Measurements from ENCODE around the gene RMP24.
"Not testable (repeated sequence)": the region's sequence is repeated elsewhere in the genome, so short reads cannot be mapped to it uniquely, and the experiment has no call there.

The RMP24 gene

GRCh38 chr18:35983147-35983546 lies 10.7 kb downstream of the RMP24 start:
- H3K4me3 ChIP-seq (ENCODE audit: low read length), result no peak overlapping the region
- no peak for TF ChIP-seq ZNF274 (IDR thresholded peaks at IDR 0.05; ENCODE audit: low read depth, low read length)

- TF ChIP-seq ZNF274 (IDR thresholded peaks at IDR 0.05; ENCODE audit: low read depth, low read length), result no peak
- H3K4me3 ChIP-seq (ENCODE audit: low read length), result no peak overlapping the region
These were observed 11.3 kb downstream of the RMP24 start for GRCh38 chr18:35983818-35984217.

DNA sequence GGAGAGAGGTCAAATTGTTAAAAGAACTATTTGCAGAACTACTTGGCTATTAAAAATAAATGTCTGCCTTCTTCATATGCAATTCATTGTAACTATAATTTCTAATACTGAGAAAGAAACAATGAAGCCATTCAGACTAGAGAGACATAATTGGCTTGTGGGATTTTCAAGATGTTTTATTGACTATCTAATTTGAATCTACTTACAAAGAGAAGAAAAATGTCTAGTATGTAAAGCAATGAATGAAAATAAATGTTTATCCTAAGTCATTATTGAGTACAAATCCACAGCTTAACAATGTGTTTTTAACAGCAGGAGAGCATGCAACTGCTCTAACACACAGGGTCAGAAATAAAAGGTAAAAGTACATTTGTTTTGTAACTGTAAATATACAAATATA lies 19.2 kb downstream of the RMP24 start:
- no peak overlapping the region for H3K4me3 ChIP-seq (ENCODE audit: low read length)
- TF ChIP-seq ZNF274 (IDR thresholded peaks at IDR 0.05; ENCODE audit: low read depth, low read length), result no peak

DNA sequence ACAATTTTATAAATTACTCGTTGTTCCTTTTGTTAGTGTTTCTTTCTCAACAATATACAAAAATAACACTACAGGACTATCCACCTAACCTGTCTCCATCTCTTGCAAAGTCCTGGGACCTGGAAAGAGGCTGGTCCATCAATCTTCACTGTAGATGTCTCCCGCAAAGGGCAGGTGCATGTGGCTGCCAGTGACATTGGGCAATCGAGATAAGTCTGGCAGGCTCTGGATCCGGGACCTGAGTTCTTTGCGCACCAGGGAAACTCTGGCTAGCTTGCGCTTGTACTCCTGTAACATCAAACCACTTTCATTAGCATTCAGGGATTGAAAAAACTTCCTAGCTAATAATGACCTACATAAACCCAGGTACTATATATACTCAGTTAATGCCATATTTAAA lies 20.5 kb downstream of the RMP24 start:
- no peak overlapping the region for H3K4me3 ChIP-seq (ENCODE audit: low read length)
- TF ChIP-seq ZNF274 (IDR thresholded peaks at IDR 0.05; ENCODE audit: low read depth, low read length), result no peak

DNA sequence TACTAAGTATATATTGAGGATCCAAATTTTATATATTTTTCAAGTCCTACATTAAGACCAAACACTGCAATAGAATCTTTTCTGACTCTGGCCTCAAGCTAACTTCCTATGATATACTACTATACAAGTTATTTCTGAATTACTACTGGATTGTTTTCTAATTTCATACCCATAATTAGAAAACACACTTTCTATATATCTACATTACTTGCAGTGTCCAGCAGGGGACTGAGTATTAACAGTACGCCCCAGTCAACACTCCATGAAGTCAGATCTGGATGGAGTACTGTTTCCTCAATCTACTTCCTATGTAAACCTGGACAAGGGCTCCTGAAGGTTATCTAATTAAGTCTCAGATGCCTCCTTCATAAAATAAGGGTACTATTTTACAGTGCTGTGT lies 26.5 kb downstream of the RMP24 start:
- no peak overlapping the region for H3K4me3 ChIP-seq (ENCODE audit: low read length)
- no peak for TF ChIP-seq ZNF274 (IDR thresholded peaks at IDR 0.05; ENCODE audit: low read depth, low read length)

DNA sequence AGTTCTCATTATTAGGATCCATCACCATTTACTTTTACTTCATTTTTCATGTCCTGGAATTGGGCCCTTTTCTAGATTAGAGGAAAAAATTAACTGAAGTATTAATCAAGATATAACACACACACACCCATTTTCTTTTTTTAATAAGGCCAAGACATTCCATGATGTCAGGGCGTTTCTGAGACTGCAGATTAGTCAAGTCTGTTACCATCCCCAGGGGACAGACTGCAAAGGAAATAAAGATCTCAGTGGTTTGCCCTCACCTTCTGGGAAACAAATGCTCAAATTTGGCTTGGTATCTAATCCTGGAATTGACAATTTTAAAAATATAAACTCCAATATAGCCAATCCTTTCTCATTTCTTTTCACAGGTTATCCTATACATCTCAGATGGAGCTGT lies 27.4 kb downstream of the RMP24 start:
- TF ChIP-seq ZNF274 (IDR thresholded peaks at IDR 0.05; ENCODE audit: low read depth, low read length), result no peak
- H3K4me3 ChIP-seq (ENCODE audit: low read length), result no peak overlapping the region

DNA sequence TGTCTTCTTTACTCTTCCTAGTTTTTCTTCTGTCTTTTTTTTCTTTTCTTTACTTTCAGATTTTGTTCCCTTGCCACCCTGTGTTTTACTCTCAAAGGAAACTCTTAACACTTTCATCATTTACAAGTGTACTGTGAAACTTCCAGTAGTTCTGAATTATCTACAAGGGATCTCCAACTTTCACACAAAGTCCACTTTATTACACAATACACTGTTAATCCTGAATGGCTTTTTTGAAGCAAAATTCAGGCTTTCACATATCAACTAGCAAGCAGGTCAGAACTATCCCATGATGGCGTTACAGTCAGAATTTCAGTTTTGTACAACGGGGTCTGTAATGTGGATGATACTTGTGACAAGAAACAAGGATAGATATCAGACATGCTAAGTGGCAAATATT lies 34.5 kb downstream of the RMP24 start:
- no peak overlapping the region for H3K4me3 ChIP-seq (ENCODE audit: low read length)
- no peak for TF ChIP-seq ZNF274 (IDR thresholded peaks at IDR 0.05; ENCODE audit: low read depth, low read length)

DNA sequence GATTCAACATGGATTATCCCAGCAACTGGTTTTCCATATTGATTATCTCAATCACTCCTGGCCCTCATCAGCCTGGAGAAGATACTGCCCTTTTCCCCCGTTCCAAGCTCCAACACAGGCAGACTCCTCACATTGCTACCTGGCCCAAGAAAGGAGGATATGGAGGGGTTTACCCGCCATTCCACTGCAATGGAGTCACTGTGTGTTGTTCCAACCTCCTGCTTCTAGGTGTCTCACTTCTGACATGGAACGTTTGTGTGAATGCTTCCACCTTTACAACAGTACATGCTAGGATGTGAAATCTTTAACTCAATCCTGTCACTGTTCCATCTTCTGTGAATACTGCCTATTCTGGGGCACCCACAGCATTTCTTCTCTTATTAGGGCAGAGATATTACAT lies 36.7 kb downstream of the RMP24 start:
- no peak for TF ChIP-seq ZNF274 (IDR thresholded peaks at IDR 0.05; ENCODE audit: low read depth, low read length)
- no peak overlapping the region for H3K4me3 ChIP-seq (ENCODE audit: low read length)

- TF ChIP-seq ZNF274 (IDR thresholded peaks at IDR 0.05; ENCODE audit: low read depth, low read length), result no peak
- H3K4me3 ChIP-seq (ENCODE audit: low read length), result no peak overlapping the region
These were observed 40.4 kb downstream of the RMP24 start for GRCh38 chr18:36012891-36013290.

DNA sequence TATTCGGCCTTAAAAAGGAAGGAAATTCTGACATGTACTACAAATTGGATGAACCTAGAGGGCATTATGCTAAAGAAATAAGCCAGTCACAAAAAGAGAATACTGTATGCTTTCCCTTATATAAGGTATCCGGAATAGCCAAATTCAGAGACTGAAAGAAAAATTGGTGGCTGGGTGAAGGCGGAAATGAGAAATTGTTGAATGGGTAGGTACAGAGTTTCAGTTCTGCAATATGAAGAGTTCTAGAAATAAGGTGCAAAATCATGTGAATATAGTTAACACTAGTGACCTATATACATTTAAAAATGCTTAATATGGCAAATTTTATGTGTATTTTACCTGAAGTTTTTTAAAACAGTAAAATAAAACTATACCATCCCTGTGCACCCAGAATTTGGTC lies 43.1 kb downstream of the RMP24 start:
- H3K4me3 ChIP-seq (ENCODE audit: low read length), result no peak overlapping the region
- no peak for TF ChIP-seq ZNF274 (IDR thresholded peaks at IDR 0.05; ENCODE audit: low read depth, low read length)

- no peak overlapping the region for H3K4me3 ChIP-seq (ENCODE audit: low read length)
- no peak for TF ChIP-seq ZNF274 (IDR thresholded peaks at IDR 0.05; ENCODE audit: low read depth, low read length)
These were observed 44.8 kb downstream of the RMP24 start for GRCh38 chr18:36017232-36017631.

DNA sequence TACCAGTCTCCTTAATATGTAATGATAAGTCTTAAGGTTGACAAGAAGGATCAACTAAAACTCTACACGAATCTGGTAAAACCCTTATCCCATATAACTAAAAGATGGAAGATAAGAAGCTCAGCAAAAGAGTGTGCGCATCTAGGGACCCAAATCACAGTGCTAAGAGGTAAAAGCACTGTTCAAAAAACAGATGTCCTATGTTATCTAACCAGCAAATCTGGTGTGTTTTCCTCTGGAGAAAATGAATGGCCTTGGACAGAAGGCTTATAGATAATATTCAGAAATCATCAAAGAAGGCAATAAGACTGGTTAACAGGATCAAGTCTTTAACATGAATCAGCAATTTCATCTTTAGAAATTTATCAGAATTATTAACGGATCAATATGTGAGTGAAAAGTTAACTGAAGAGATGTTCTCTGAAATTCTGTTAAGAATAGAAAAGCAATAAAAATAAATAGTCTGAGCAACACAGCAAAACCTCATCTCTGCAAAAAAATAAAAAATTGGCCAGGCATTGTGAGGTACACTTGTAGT lies 47.8 kb downstream of the RMP24 start:
- no peak overlapping the region for H3K4me3 ChIP-seq (ENCODE audit: low read length)
- TF ChIP-seq ZNF274 (IDR thresholded peaks at IDR 0.05; ENCODE audit: low read depth, low read length), result no peak

- TF ChIP-seq ZNF274 (IDR thresholded peaks at IDR 0.05; ENCODE audit: low read depth, low read length), result no peak
These were observed 50.9 kb downstream of the RMP24 start for GRCh38 chr18:36023336-36023735.

DNA sequence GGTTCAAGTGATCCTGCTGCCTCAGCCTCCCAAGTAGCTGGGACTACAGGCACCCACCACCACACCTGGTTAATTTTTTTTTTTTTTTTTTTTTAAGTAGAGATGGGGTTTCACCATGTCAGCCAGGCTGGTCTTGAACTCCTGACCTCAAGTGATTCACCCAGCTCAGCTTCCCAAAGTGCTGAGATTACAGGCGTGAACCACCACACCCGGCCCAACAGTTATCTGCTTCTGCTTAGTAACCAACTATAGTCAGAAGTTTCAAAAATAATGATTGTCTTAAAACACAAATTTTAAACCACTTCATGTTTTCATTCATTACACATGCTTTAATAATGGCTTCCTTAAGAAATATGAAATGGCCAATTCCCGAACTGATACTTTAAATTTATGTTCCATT lies 51.8 kb downstream of the RMP24 start:
- not testable (repeated sequence) for H3K4me3 ChIP-seq (ENCODE audit: low read length)

More at GRCh38 chr18:36023336-36023735, 50.9 kb downstream of the RMP24 start:
- no peak overlapping the region for H3K4me3 ChIP-seq (ENCODE audit: low read length)

GRCh38 chr18:36025025-36025424 lies 52.5 kb downstream of the RMP24 start:
- no peak overlapping the region for H3K4me3 ChIP-seq (ENCODE audit: low read length)
- TF ChIP-seq ZNF274 (IDR thresholded peaks at IDR 0.05; ENCODE audit: low read depth, low read length), result no peak

DNA sequence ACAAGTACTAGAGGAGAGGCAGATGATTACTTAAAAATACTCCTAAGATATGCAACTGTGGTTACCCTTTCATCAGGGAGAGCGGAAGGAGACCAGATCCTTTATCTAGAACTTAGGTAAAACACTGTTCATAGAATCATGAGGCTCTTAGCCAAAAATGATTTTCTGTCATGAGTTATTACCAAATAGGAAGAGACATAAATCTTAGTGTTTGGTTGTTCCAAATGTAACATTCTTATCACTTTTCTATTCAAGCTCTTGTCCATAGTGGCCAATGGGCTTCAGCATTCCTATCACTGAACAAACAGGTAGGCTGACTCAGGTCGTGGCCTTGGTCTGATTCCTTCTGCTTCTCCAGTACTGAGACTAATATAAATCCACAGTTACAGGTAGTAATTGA lies 56.4 kb downstream of the RMP24 start:
- TF ChIP-seq ZNF274 (IDR thresholded peaks at IDR 0.05; ENCODE audit: low read depth, low read length), result no peak
- H3K4me3 ChIP-seq (ENCODE audit: low read length), result no peak overlapping the region

Measured in GM08714 (cell line).